Measurements from ENCODE around the gene NOSTRIN. TPM values are rescaled to one million over a fixed set of nuclear protein-coding genes. Genes with fewer than 3 reads are reported as not detected.

The NOSTRIN gene
- total and polyA plus RNA-seq, 2 donors (not counting 3 experiments of a cell fraction or from before 2014, with no cell fraction given), result 0.03 to 0.75 TPM

DNA sequence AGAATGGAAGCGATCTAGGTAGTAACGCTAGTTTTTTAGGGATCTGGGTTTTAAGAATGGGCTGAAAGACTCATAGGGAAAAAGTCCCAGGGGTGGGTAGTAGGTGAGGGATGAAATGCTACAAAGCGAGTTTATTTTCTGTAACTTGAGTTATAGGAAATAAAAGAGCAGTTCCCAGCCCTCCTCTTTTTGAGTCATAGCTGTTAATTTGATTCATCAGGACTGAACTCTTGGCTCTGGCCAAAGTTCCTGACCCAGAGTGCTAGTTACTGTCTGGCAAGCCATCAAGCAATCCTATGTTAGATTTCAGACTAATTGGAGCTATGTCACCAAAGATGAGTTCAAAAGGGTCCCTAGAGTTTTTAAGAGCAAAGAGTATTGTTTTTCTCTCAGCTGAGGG is 17.4 kb upstream of the NOSTRIN start:
- no peaks in the 10 kb centered on the region for H3K79me2 ChIP-seq (ENCODE audit: control insufficient read depth, insufficient read depth, low read length)
- TF ChIP-seq GATA2 (IDR thresholded peaks at IDR 0.05; ENCODE audit: insufficient read depth, insufficient read length, low read depth, low read length) (no peak), POLR2A (IDR thresholded peaks at IDR 0.05; ENCODE audit: low read depth, low read length) (no peak), POLR2AphosphoS5 (IDR thresholded peaks at IDR 0.05; ENCODE audit: insufficient read depth, low read depth, low read length) (no peak), MYC (IDR thresholded peaks at IDR 0.05; ENCODE audit: low read depth, low read length) (no peak), CTCF (IDR thresholded peaks at IDR 0.05; ENCODE audit: extremely low read depth in 1 of 2, insufficient read depth in 1 of 2, low read depth in 1 of 2, low read length in 2 of 2) (no peak), MAX (IDR thresholded peaks at IDR 0.05; ENCODE audit: insufficient read depth, insufficient read length) (no peak), FOS (IDR thresholded peaks at IDR 0.05; ENCODE audit: borderline replicate concordance, insufficient read depth, low read length) (no peak), JUN (IDR thresholded peaks at IDR 0.05; ENCODE audit: borderline replicate concordance, insufficient read depth, insufficient read length, low read depth) (no peak), EZH2 (IDR thresholded peaks at IDR 0.05; ENCODE audit: borderline replicate concordance, low read depth, low read length, severe bottlenecking) (no peak)
- POLR2A ChIA-PET, result no interaction called here

More for the DNA sequence above, 17.4 kb upstream of the NOSTRIN start:
- no peak overlapping the region for H3K4me3 ChIP-seq (replicated peaks in 1 of 3; ENCODE audit: insufficient read depth in 1 of 3, low read depth in 1 of 3, low read length in 3 of 3)
- CTCF ChIA-PET, result interaction anchor here (1.1 to 1.5 kb wide), 3 partner anchors 10 to 136 kb away, joined by 3 to 5 read pairs (median 5); no protein-coding TSS in a partner anchor
- H3K4me2 ChIP-seq (ENCODE audit: insufficient read depth, low read length), result no peak overlapping the region
- no peak for FAIRE-seq
- H4K20me1 ChIP-seq (replicated peaks; ENCODE audit: control insufficient read depth, extremely low read depth, insufficient read depth, low read length), result no peaks in the 10 kb centered on the region
- H3K27me3 ChIP-seq (ENCODE audit: control insufficient read depth in 2 of 2, insufficient read depth in 2 of 2, low read length in 2 of 2), result peaks cover 2 to 16% of the 10 kb centered on the region in 2 experiments
- no peak overlapping the region for H3K9ac ChIP-seq (replicated peaks; ENCODE audit: extremely low read depth, insufficient read depth, low read length)
- no peak overlapping the region for H2AFZ ChIP-seq (ENCODE audit: low read depth, low read length)
- dilution Hi-C loops (cut with MboI; ENCODE audit: extremely low pct_ligation_motif_present, low sequenced_read_pairs), result no loop called here
- no peak overlapping the region for H3K27ac ChIP-seq (ENCODE audit: insufficient read depth, low read depth, low read length)
- intact Hi-C loops (cut with micrococcal nuclease), result no loop called here
- BruUV-seq (replicated peaks), result no TSS peak
- H3K4me1 ChIP-seq (ENCODE audit: control insufficient read depth, extremely low read depth, insufficient read depth, low read length), result peaks cover 4% of the 10 kb centered on the region
- H3K36me3 ChIP-seq (ENCODE audit: control insufficient read depth in 2 of 2, extremely low read depth in 1 of 2, insufficient read depth in 2 of 2, low read length in 2 of 2), result no peaks in the 10 kb centered on the region
- no peak for DNase-seq (ENCODE audit: low read depth, low spot score)
- no peaks in the 10 kb centered on the region for H3K9me1 ChIP-seq (replicated peaks; ENCODE audit: control insufficient read depth, extremely low read depth, insufficient read depth, low read length)
- no peaks in the 10 kb centered on the region for H3K9me3 ChIP-seq (replicated peaks; ENCODE audit: control insufficient read depth, insufficient read depth, low read length)
